HEK293T (cell line): Measurements from ENCODE around the gene CHAT.

ENCODE experiments used
- BHLHE40 ChIP-seq: fragments of 450-650 bp; IDR thresholded peaks from 2 replicates; pipeline ENCODE4 v1.6.1; 2016; ENCODE audit warnings: mild to moderate bottlenecking, moderate library complexity, borderline replicate concordance
- CTBP1 ChIP-seq: fragments of 450-650 bp; IDR thresholded peaks from 2 replicates; pipeline ENCODE4 v1.6.1; 2016; ENCODE audit warnings: borderline replicate concordance
- ELF4 ChIP-seq: fragments of 450-650 bp; IDR thresholded peaks from 2 replicates; pipeline ENCODE4 v1.6.1; 2017; ENCODE audit warnings: antibody characterized with exemption
- FOXA1 ChIP-seq: fragments of 450-650 bp; IDR thresholded peaks from 2 replicates; pipeline ENCODE4 v1.6.1; 2016; ENCODE audit warnings: mild to moderate bottlenecking
- FOXM1 ChIP-seq: fragments of 450-650 bp; IDR thresholded peaks from 2 replicates; pipeline ENCODE4 v1.6.1; 2017; ENCODE audit warnings: mild to moderate bottlenecking, borderline replicate concordance
- NFRKB ChIP-seq: fragments of 450-650 bp; IDR thresholded peaks from 2 replicates; pipeline ENCODE4 v1.6.1; 2016; ENCODE audit warnings: mild to moderate bottlenecking, moderate library complexity
- TARDBP ChIP-seq: fragments of 450-650 bp; IDR thresholded peaks from 2 replicates; pipeline ENCODE4 v1.6.1; 2016

DNA sequence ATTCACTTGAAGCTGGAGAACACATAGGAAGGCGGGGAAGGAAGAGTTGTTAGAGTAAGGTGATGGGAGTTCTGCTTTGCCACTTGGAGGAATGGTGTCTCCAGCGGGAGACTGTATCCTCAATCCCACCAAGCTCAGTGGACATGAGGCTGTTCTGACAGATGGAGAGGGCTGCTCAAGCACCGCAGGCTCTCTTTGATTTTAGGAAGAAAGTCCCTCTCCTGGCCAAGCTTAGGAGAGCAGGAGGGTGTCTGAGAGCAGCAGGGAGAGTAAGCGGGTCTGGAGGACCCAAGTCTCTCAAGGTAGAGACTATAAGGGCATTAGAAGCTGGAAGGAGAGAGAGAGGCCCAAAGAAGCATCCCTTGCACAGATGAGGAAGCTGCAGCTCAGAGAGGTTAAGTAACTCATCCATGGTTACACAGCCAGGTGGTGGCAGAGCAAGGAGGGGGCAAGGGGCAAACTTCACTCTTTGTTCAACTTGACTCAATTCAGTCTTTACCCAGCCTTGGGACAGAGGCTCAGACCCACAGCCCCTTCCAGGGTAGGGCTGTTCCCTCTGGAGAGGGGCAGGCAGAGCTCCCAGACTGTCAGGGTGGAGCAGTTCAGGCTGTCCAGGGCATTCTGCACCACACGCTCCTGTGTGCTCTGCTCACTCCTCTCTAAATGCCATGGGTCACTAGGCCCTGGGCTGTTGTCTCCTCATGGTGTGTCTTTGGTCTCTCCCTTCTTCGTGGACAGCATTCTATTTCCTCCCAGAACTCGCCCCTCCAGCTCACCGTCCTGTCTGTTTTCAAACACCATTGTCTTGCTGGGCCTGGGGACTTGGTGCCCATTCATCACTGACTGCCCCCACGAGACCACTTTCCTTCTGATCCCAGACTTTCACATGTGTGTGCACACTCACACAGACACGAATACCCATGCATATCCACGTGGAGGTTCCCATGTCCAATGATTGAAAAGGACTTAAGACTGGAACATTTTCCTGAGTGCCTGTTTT lies 8.9 kb downstream of the CHAT start:
- no peak for TF ChIP-seq FOXM1
- TF ChIP-seq ELF4, result no peak
- TF ChIP-seq NFRKB, result no peak
- TF ChIP-seq CTBP1, result no peak
- no peak for TF ChIP-seq FOXA1
- TF ChIP-seq TARDBP, result no peak
- no peak for TF ChIP-seq BHLHE40
